HG02642 (cell line): Measurements from ENCODE around the gene LRRC74B.
A peak's percentile ranks its signal among the peaks of the same experiment; 100 is the strongest.

Experiments used
- ATAC-seq: cut with Tn5 transposase; IDR thresholded peaks from one replicate; pipeline ENCODE4 v1.9.1; 2021; ENCODE audit warnings: mild to moderate bottlenecking; ENCODE audit not compliant: unreplicated experiment, poor library complexity

LRRC74B gene

GRCh38 chr22:21013657-21014201, 32.0 kb upstream of the LRRC74B start:
- peak; percentile 18 for ATAC-seq

- ATAC-seq, result peak; percentile 81
Measured at GRCh38 chr22:21014202-21014725, 31.5 kb upstream of the LRRC74B start.

GRCh38 chr22:21014726-21015465, 30.9 kb upstream of the LRRC74B start, which contains the start of gene P2RX6:
Gene P2RX6 (plus strand): TSS chr22:21015165. CDS start chr22:21015175, 10 bp downstream.
- no peak for ATAC-seq

- no peak for ATAC-seq
Measured at GRCh38 chr22:21015466-21016006, 30.2 kb upstream of the LRRC74B start.

GRCh38 chr22:21016644-21017420, 28.9 kb upstream of the LRRC74B start:
- ATAC-seq, result no peak

GRCh38 chr22:21018314-21018713, 27.4 kb upstream of the LRRC74B start:
- ATAC-seq, result no peak

GRCh38 chr22:21020802-21021429, 24.8 kb upstream of the LRRC74B start:
- no peak for ATAC-seq

GRCh38 chr22:21022507-21022906, 23.2 kb upstream of the LRRC74B start:
- ATAC-seq, result no peak

GRCh38 chr22:21022955-21023614, 22.7 kb upstream of the LRRC74B start:
- no peak for ATAC-seq

- ATAC-seq, result no peak
Measured at GRCh38 chr22:21025266-21025665, 20.5 kb upstream of the LRRC74B start.

- ATAC-seq, result no peak
Measured at GRCh38 chr22:21025763-21026755, 19.7 kb upstream of the LRRC74B start.

GRCh38 chr22:21026783-21027692, 18.7 kb upstream of the LRRC74B start:
- ATAC-seq, result no peak

GRCh38 chr22:21028277-21029251, 17.2 kb upstream of the LRRC74B start:
- no peak for ATAC-seq

GRCh38 chr22:21029486-21030025, 16.2 kb upstream of the LRRC74B start:
- no peak for ATAC-seq

- no peak for ATAC-seq
Measured at GRCh38 chr22:21030032-21030431, 15.7 kb upstream of the LRRC74B start.
